GM12878 (cell line): ENCODE results near the gene GP2. TPM values are rescaled to one million over a fixed set of nuclear protein-coding genes. Genes with fewer than 3 reads are reported as not detected.

Experiments
- ATAC-seq: fragments of 200-7000 bp; cut with Tn5 transposase; 3 replicates; pipeline ENCODE4 v1.9.1; 2020; ENCODE audit warnings: mild to moderate bottlenecking, moderate library complexity
- BruUV-seq: library from RNA; stranded (reverse); fragments of 400-500 nt; replicated peaks from 2 replicates; lab custom pipeline; 2021; lab: Mats Ljungman, UMichigan
- CTCF ChIA-PET: fragments of 300-600 bp; sonication (Branson Sonifier 250); formaldehyde crosslinking; extraction: SDS; loops from one replicate; lab custom pipeline; 2021; ENCODE audit warnings: inconsistent platforms; lab: Yijun Ruan, JAX
- POLR2A ChIA-PET: fragments of 350-600 bp; formaldehyde crosslinking; extraction: SDS; loops from one replicate; lab custom pipeline; 2021; ENCODE audit warnings: inconsistent platforms; lab: Charles Lee
- RAD21 ChIA-PET: fragments of 300-600 bp; sonication (Branson Sonifier 250); formaldehyde crosslinking; loops from one replicate; lab custom pipeline; 2023; ENCODE audit warnings: antibody characterized with exemption; ENCODE audit not compliant: unreplicated experiment; lab: Charles Lee
- SMC1A ChIA-PET: fragments of 300-600 bp; sonication (Branson Sonifier 250); formaldehyde crosslinking; loops from one replicate; lab custom pipeline; 2023; ENCODE audit not compliant: unreplicated experiment, uncharacterized antibody; lab: Charles Lee
- DNase-seq: peaks from one replicate; pipeline ENCODE4 v3.0.0-alpha.2; 2011; ENCODE audit warnings: low read depth, low spot score
- FAIRE-seq: peaks from 3 replicates; lab custom pipeline; 2011; peaks lifted over from hg19 to GRCh38; lab: Jason Lieb, UNC
- H2AFZ ChIP-seq: 2 replicates; pipeline ENCODE4 v1.6.0; 2011; ENCODE audit warnings: low read depth, low read length, control low read depth; ENCODE audit not compliant: control insufficient read depth
- H3K27ac ChIP-seq: 2 replicates; pipeline ENCODE4 v1.5.1; 2011; ENCODE audit warnings: control low read depth; ENCODE audit not compliant: control insufficient read depth, insufficient read depth
- H3K27me3 ChIP-seq, 2 experiments: replicated peaks in 1 of 2; 2 replicates each; pipeline versions ENCODE4 v1.6.0 to v1.6.1; 2011; ENCODE audit warnings: low read length in 1 of 2; ENCODE audit not compliant: control insufficient read depth in 2 of 2, insufficient read depth in 2 of 2
- H3K36me3 ChIP-seq, 2 experiments: 2 replicates each; pipeline ENCODE4 v1.5.1; 2011; ENCODE audit warnings: low read length in 1 of 2; ENCODE audit not compliant: control insufficient read depth in 2 of 2, insufficient read depth in 2 of 2
- H3K4me1 ChIP-seq: 2 replicates; pipeline ENCODE4 v1.6.1; 2011; ENCODE audit warnings: mild to moderate bottlenecking, low read length, moderate library complexity, mixed read lengths; ENCODE audit not compliant: control insufficient read depth, insufficient read depth
- H3K4me2 ChIP-seq: 2 replicates; pipeline ENCODE4 v1.6.0; 2011; ENCODE audit warnings: control low read depth; ENCODE audit not compliant: control insufficient read depth, insufficient read depth
- H3K4me3 ChIP-seq: fragments of 200-600 bp; sonication (generic); 2 replicates; pipeline ENCODE4 v1.5.1; 2016
- H3K79me2 ChIP-seq: 2 replicates; pipeline ENCODE4 v1.6.0; 2011; ENCODE audit warnings: low read length; ENCODE audit not compliant: control insufficient read depth, insufficient read depth
- H3K9ac ChIP-seq: 2 replicates; pipeline ENCODE4 v1.8.0; 2011; ENCODE audit warnings: low read length, control low read depth, mixed read lengths; ENCODE audit not compliant: control insufficient read depth, insufficient read depth
- H3K9me3 ChIP-seq: replicated peaks from 3 replicates; pipeline ENCODE4 v1.5.1; 2011; ENCODE audit warnings: mild to moderate bottlenecking, low read length; ENCODE audit not compliant: control insufficient read depth, insufficient read depth
- H4K20me1 ChIP-seq: 2 replicates; pipeline ENCODE4 v1.6.0; 2011; ENCODE audit not compliant: control insufficient read depth, insufficient read depth
- BRCA1 ChIP-seq: IDR thresholded peaks from 2 replicates; pipeline ENCODE4 v1.6.1; 2011; ENCODE audit warnings: low read depth, low read length, improper control_type of control experiment
- CHD2 ChIP-seq: IDR thresholded peaks from 2 replicates; pipeline ENCODE4 v1.6.1; 2011; ENCODE audit warnings: low read depth, low read length, improper control_type of control experiment, borderline replicate concordance
- KDM1A ChIP-seq: fragments of 200-600 bp; sonication (generic); IDR thresholded peaks from 2 replicates; pipeline ENCODE4 v1.6.1; 2016; ENCODE audit warnings: borderline replicate concordance
- NFXL1 ChIP-seq: fragments of 450-650 bp; IDR thresholded peaks from 2 replicates; pipeline ENCODE4 v1.6.1; 2017; ENCODE audit warnings: antibody characterized with exemption, mild to moderate bottlenecking, borderline replicate concordance
- NRF1 ChIP-seq: conservative IDR thresholded peaks from 2 replicates; pipeline ENCODE4 v1.6.1; 2011; ENCODE audit warnings: mild to moderate bottlenecking, low read depth, low read length, improper control_type of control experiment
- PRDM15 ChIP-seq: fragments of 450-650 bp; formaldehyde crosslinking; IDR thresholded peaks from 2 replicates; pipeline ENCODE4 v1.4.0; 2020; ENCODE audit warnings: mild to moderate bottlenecking, moderate library complexity
- SMC3 ChIP-seq: IDR thresholded peaks from 2 replicates; pipeline ENCODE4 v1.6.1; 2011; ENCODE audit warnings: low read length, improper control_type of control experiment, borderline replicate concordance
- TARDBP ChIP-seq: IDR thresholded peaks from 2 replicates; pipeline ENCODE4 v1.6.1; 2016; ENCODE audit warnings: borderline replicate concordance
- ZBTB4 ChIP-seq: fragments of 450-650 bp; formaldehyde crosslinking; IDR thresholded peaks from 2 replicates; pipeline ENCODE4 v1.4.0; 2022; ENCODE audit warnings: mild to moderate bottlenecking, moderate library complexity
- WGBS: methylation state at CpG from one replicate; pipeline ENCODE4 v1.1.6; 2016; ENCODE audit warnings: low lambda C conversion rate; ENCODE audit not compliant: insufficient replicate concordance, insufficient coverage; ENCODE audit errors: missing lambda C conversion rate; 5-methylcytosine and 5-hydroxymethylcytosine counted together
- in situ Hi-C: fragments of 300-500 bp; cut with MboI; formaldehyde crosslinking; loops from 9 replicates; pipeline ENCODE4 v1.14.3; 2018; ENCODE audit warnings: mixed read lengths
- intact Hi-C: fragments of 100-400 bp; cut with micrococcal nuclease; formaldehyde crosslinking; loops from one replicate; pipeline ENCODE4 v1.14.2; 2022; ENCODE audit not compliant: unreplicated experiment
- polyA plus RNA-seq, 11 experiments: library from polyadenylated mRNA; depleted of rRNA in 4 of 11; unstranded in 6 of 11; stranded (reverse) in 5 of 11; fragments of >200 nt; fragmentation: Nextera tagmentation in 4 of 11; fragmentation: Illumina TruSeq in 1 of 11; extraction: Ambion mirVana in 4 of 11; extraction: Trizol in 1 of 11; gene quantifications; 1 replicate in 1 of 11; 2 replicates in 10 of 11; pipeline versions ENCODE4 v1.2.1 to v1.2.3, GENCODE V29; 2011 to 2016; ENCODE audit warnings: inconsistent platforms in 2 of 11, missing spikeins in 2 of 11, low read depth in 1 of 11
- total RNA-seq, 4 experiments: library from RNA; depleted of rRNA in 3 of 4; stranded (reverse); fragments of >200 nt in 3 of 4; fragmentation: Illumina TruSeq in 1 of 4; extraction: Trizol in 1 of 4; gene quantifications; 2 replicates each; pipeline versions ENCODE4 v1.2.1 to v1.2.3, GENCODE V29; 2013 to 2021
- TF ChIP-seq, protein P1 (sequence below): fragments of 450-650 bp; IDR thresholded peaks from 2 replicates; pipeline ENCODE4 v1.6.1; 2018; ENCODE audit warnings: borderline replicate concordance, mild to moderate bottlenecking; ENCODE audit not compliant: partially characterized antibody

GP2 gene
- total and polyA plus RNA-seq, 10 of the 15 experiments (the other 5 are each of a cell fraction or from before 2014, with no cell fraction given): 6.9 TPM; not detected in 9

GRCh38 chr16:20339744-20340143 lies 12.4 kb upstream of the GP2 start:
- ChIA-PET CTCF (no interaction called here), POLR2A (no interaction called here), RAD21 (no interaction called here), SMC1A (no interaction called here)
- no peak for DNase-seq
- H2AFZ ChIP-seq: no peak overlapping the region
- intact Hi-C loops (no loop called here), in situ Hi-C loops (no loop called here)
- no TSS peak for BruUV-seq
- FAIRE-seq: no peak
- H4K20me1 ChIP-seq: no peaks in the 10 kb centered on the region
- no peak overlapping the region for H3K27ac ChIP-seq
- no peaks in the 10 kb centered on the region for H3K79me2 ChIP-seq
- H3K4me2 ChIP-seq: no peak overlapping the region
- no peak for ATAC-seq
- H3K4me3 ChIP-seq: no peak overlapping the region
- no peaks in the 10 kb centered on the region for H3K4me1 ChIP-seq
- H3K27me3 ChIP-seq: no peaks in the 10 kb centered on the region
- no peaks in the 10 kb centered on the region for H3K9me3 ChIP-seq
- TF ChIP-seq, protein P1, sequence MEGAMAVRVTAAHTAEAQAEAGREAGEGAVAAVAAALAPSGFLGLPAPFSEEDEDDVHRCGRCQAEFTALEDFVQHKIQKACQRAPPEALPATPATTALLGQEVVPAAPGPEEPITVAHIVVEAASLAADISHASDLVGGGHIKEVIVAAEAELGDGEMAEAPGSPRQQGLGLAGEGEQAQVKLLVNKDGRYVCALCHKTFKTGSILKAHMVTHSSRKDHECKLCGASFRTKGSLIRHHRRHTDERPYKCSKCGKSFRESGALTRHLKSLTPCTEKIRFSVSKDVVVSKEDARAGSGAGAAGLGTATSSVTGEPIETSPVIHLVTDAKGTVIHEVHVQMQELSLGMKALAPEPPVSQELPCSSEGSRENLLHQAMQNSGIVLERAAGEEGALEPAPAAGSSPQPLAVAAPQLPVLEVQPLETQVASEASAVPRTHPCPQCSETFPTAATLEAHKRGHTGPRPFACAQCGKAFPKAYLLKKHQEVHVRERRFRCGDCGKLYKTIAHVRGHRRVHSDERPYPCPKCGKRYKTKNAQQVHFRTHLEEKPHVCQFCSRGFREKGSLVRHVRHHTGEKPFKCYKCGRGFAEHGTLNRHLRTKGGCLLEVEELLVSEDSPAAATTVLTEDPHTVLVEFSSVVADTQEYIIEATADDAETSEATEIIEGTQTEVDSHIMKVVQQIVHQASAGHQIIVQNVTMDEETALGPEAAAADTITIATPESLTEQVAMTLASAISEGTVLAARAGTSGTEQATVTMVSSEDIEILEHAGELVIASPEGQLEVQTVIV: no peak
- no peak for TF ChIP-seq ZBTB4 (CRISPR knock-in tag)
- no peak for TF ChIP-seq NFXL1
- TF ChIP-seq SMC3: no peak
- TF ChIP-seq KDM1A: no peak
- no peak for TF ChIP-seq PRDM15 (CRISPR knock-in tag)
- no peak for TF ChIP-seq NRF1
- TF ChIP-seq TARDBP: no peak
- no peak for TF ChIP-seq CHD2
- TF ChIP-seq BRCA1: no peak
- TF ChIP-seq, all 136 proteins: peak for 0
- H3K9ac ChIP-seq: no peak overlapping the region
- H3K36me3 ChIP-seq: no peaks in the 10 kb centered on the region
- WGBS: 40% methylated on average over 3 of the region's 3 CpGs
